ENCODE measurements around the gene CETN1.

CETN1 gene

GRCh38 chr18:627231-627630 is 47.1 kb downstream of the CETN1 start:
- DNase-seq = no peak

GRCh38 chr18:629269-630150 is 49.3 kb downstream of the CETN1 start:
- DNase-seq = no peak

- DNase-seq = no peak
Observed at GRCh38 chr18:631560-631959, 51.4 kb downstream of the CETN1 start.

All from NCI-H1417 treated with DMSO at 0.1 percent for 48 hours (cell line).